HepG2 (cell line): ENCODE measurements around the gene MRPL48. TPM values are rescaled to one million over a fixed set of nuclear protein-coding genes. Genes with fewer than 3 reads are reported as not detected.

Experiments
- ATF7-NPFF ChIP-seq: sonication (generic); formaldehyde crosslinking; IDR thresholded peaks from 2 replicates; pipeline ENCODE4 v1.8.1; 2023; ENCODE audit warnings: mild to moderate bottlenecking, low read depth, missing genetic modification reagents, moderate library complexity
- KMT2A ChIP-seq: sonication (generic); formaldehyde crosslinking; IDR thresholded peaks from 2 replicates; pipeline ENCODE4 v1.4.0; 2020; ENCODE audit warnings: missing genetic modification reagents
- THYN1 ChIP-seq: sonication (generic); formaldehyde crosslinking; IDR thresholded peaks from 2 replicates; pipeline ENCODE4 v1.8.1; 2023; ENCODE audit warnings: low read depth, mild to moderate bottlenecking, moderate library complexity, missing genetic modification reagents, borderline replicate concordance
- ZNF230 ChIP-seq: sonication (generic); formaldehyde crosslinking; IDR thresholded peaks from 2 replicates; pipeline ENCODE4 v1.4.0; 2020; ENCODE audit warnings: mild to moderate bottlenecking, missing genetic modification reagents
- ZNF24 ChIP-seq: fragments of 450-650 bp; IDR thresholded peaks from 2 replicates; pipeline ENCODE4 v1.6.1; 2017; ENCODE audit warnings: antibody characterized with exemption, mild to moderate bottlenecking
- ZNF432 ChIP-seq: sonication (generic); formaldehyde crosslinking; IDR thresholded peaks from 2 replicates; pipeline ENCODE4 v1.5.0; 2020; ENCODE audit warnings: missing genetic modification reagents, mild to moderate bottlenecking, borderline replicate concordance
- ZNF644 ChIP-seq: IDR thresholded peaks from 2 replicates; pipeline ENCODE4 v1.6.1; 2016; ENCODE audit warnings: low read depth
- polyA plus RNA-seq, 8 experiments: library from polyadenylated mRNA; depleted of rRNA in 3 of 8; stranded (reverse) in 7 of 8; unstranded in 1 of 8; fragments of >200 nt; fragmentation: Illumina TruSeq in 4 of 8; extraction: Trizol in 4 of 8; gene quantifications; 2 replicates each; pipeline versions ENCODE4 v1.2.1 to v1.2.3, GENCODE V29; 2011 to 2016; ENCODE audit warnings: low read depth in 4 of 8, missing spikeins in 1 of 8, mixed read lengths in 1 of 8; ENCODE audit not compliant: insufficient read depth in 1 of 8
- total RNA-seq, 5 experiments: library from RNA; depleted of rRNA; stranded (reverse); fragments of >200 nt; fragmentation: Illumina TruSeq; extraction: Trizol; gene quantifications; 2 replicates each; pipeline ENCODE4 v1.2.3, GENCODE V29; 2016; ENCODE audit warnings: low read depth in 1 of 5
- TF ChIP-seq, protein P1 (sequence below): sonication (generic); formaldehyde crosslinking; IDR thresholded peaks from 2 replicates; pipeline ENCODE4 v1.4.0; 2020; ENCODE audit warnings: missing genetic modification reagents
- TF ChIP-seq, protein P2 (sequence below): sonication (generic); formaldehyde crosslinking; IDR thresholded peaks from 2 replicates; pipeline ENCODE4 v1.8.1; 2023; ENCODE audit warnings: missing genetic modification reagents, mild to moderate bottlenecking, borderline replicate concordance
- TF ChIP-seq, protein P3 (sequence below): sonication (generic); formaldehyde crosslinking; IDR thresholded peaks from 2 replicates; pipeline ENCODE4 v1.8.0; 2022; ENCODE audit warnings: missing genetic modification reagents, mild to moderate bottlenecking, inconsistent platforms, borderline replicate concordance
- TF ChIP-seq, protein P4 (sequence below), 2 experiments: IDR thresholded peaks; 2 replicates each; pipeline ENCODE4 v1.6.1; 2011 to 2012; ENCODE audit warnings: low read length in 2 of 2, borderline replicate concordance in 1 of 2, low read depth in 1 of 2, mild to moderate bottlenecking in 1 of 2, moderate library complexity in 1 of 2
- TF ChIP-seq, protein P5 (sequence below), 2 experiments: sonication (generic) in 1 of 2; formaldehyde crosslinking in 1 of 2; IDR thresholded peaks; 2 replicates each; pipeline versions ENCODE4 v1.6.1 to v1.9.0; 2014 to 2022; ENCODE audit warnings: antibody characterized with exemption in 1 of 2, borderline replicate concordance in 1 of 2, inconsistent platforms in 1 of 2, low read depth in 1 of 2, missing genetic modification reagents in 1 of 2

Gene MRPL48
- total and polyA plus RNA-seq, 2 of the 13 experiments (the other 11 are each of a cell fraction or from before 2014, with no cell fraction given) = 61.2 to 67.9 TPM

DNA sequence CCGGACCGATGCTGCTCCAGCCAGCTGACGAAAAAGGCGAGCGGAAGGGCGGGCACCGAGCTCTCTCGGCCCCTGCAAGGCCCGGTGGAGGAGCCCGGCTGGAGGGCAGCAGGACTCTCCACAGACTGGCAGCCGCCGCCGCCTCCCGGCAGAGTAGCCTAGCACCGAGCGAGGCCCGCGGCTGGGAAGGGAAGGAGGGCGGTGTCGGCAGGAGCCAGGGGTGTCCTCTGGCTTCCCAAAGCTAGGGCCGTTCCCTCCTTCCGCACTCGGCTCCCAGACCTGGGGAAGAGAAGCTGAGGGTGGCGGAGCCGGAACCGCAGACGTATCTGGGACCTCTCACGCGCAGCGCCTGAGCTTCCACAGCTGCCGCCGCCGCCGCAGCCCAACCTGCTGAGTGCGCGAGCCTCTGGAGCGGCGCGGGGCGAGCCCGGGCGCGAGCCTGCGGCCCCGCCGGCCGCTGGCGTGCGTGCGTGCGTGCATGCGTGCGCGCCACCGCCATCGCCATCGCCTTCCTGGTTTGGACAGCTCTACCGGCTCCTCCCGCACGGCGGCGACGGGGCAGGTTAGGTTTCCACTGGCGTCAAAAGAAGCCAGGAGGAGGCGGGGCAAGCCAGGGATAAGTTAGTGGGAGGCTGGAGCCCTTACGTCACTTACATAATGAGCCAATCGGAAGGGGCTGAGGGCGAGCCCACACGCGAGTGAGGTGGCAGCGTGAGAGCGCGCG, 26.8 kb upstream of the MRPL48 start, which contains the start of gene RAB6A (continued):
- TF ChIP-seq, protein P1, sequence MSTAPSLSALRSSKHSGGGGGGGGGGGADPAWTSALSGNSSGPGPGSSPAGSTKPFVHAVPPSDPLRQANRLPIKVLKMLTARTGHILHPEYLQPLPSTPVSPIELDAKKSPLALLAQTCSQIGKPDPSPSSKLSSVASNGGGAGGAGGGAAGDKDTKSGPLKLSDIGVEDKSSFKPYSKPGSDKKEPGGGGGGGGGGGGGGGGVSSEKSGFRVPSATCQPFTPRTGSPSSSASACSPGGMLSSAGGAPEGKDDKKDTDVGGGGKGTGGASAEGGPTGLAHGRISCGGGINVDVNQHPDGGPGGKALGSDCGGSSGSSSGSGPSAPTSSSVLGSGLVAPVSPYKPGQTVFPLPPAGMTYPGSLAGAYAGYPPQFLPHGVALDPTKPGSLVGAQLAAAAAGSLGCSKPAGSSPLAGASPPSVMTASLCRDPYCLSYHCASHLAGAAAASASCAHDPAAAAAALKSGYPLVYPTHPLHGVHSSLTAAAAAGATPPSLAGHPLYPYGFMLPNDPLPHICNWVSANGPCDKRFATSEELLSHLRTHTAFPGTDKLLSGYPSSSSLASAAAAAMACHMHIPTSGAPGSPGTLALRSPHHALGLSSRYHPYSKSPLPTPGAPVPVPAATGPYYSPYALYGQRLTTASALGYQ (CRISPR knock-in tag) = no peak
- TF ChIP-seq, protein P2, sequence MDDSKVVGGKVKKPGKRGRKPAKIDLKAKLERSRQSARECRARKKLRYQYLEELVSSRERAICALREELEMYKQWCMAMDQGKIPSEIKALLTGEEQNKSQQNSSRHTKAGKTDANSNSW (CRISPR knock-in tag) = no peak
- TF ChIP-seq ZNF24 (0 out of 2 replicates have a peak, but pooled peaks have one; percentile 37), ATF7-NPFF (peak; percentile 76; the same call in 1 of the 2 replicates), ZNF230 (CRISPR knock-in tag) (0 out of 2 replicates have a peak, but pooled peaks have one; percentile 34), THYN1 (CRISPR knock-in tag) (no peak), KMT2A (CRISPR knock-in tag) (peak; percentile 74), ZNF432 (no peak), ZNF644 (CRISPR knock-in tag) (no peak)
- TF ChIP-seq, protein P3, sequence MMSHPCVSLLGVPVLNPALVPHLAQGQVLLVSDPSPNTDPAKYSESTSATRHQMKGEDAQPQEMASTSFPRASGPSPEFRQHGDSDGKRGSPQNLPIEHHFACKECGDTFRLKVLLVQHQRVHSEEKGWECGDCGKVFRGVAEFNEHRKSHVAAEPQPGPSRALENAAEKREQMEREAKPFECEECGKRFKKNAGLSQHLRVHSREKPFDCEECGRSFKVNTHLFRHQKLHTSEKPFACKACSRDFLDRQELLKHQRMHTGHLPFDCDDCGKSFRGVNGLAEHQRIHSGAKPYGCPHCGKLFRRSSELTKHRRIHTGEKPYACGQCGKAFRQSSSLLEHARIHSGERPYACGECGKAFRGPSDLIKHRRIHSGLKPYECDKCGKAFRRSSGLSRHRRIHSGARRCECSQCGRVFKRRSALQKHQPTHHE = 0 out of 2 replicates have a peak, but pooled peaks have one; percentile 4
- TF ChIP-seq, protein P4, sequence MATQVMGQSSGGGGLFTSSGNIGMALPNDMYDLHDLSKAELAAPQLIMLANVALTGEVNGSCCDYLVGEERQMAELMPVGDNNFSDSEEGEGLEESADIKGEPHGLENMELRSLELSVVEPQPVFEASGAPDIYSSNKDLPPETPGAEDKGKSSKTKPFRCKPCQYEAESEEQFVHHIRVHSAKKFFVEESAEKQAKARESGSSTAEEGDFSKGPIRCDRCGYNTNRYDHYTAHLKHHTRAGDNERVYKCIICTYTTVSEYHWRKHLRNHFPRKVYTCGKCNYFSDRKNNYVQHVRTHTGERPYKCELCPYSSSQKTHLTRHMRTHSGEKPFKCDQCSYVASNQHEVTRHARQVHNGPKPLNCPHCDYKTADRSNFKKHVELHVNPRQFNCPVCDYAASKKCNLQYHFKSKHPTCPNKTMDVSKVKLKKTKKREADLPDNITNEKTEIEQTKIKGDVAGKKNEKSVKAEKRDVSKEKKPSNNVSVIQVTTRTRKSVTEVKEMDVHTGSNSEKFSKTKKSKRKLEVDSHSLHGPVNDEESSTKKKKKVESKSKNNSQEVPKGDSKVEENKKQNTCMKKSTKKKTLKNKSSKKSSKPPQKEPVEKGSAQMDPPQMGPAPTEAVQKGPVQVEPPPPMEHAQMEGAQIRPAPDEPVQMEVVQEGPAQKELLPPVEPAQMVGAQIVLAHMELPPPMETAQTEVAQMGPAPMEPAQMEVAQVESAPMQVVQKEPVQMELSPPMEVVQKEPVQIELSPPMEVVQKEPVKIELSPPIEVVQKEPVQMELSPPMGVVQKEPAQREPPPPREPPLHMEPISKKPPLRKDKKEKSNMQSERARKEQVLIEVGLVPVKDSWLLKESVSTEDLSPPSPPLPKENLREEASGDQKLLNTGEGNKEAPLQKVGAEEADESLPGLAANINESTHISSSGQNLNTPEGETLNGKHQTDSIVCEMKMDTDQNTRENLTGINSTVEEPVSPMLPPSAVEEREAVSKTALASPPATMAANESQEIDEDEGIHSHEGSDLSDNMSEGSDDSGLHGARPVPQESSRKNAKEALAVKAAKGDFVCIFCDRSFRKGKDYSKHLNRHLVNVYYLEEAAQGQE (IDR thresholded peaks at IDR 0.05; ENCODE audit: borderline replicate concordance in 1 of 2, low read depth in 1 of 2, low read length in 2 of 2) = peak in 1 of 2 experiments; percentile 20; a peak in 1 of 4 replicates
- TF ChIP-seq, protein P5, sequence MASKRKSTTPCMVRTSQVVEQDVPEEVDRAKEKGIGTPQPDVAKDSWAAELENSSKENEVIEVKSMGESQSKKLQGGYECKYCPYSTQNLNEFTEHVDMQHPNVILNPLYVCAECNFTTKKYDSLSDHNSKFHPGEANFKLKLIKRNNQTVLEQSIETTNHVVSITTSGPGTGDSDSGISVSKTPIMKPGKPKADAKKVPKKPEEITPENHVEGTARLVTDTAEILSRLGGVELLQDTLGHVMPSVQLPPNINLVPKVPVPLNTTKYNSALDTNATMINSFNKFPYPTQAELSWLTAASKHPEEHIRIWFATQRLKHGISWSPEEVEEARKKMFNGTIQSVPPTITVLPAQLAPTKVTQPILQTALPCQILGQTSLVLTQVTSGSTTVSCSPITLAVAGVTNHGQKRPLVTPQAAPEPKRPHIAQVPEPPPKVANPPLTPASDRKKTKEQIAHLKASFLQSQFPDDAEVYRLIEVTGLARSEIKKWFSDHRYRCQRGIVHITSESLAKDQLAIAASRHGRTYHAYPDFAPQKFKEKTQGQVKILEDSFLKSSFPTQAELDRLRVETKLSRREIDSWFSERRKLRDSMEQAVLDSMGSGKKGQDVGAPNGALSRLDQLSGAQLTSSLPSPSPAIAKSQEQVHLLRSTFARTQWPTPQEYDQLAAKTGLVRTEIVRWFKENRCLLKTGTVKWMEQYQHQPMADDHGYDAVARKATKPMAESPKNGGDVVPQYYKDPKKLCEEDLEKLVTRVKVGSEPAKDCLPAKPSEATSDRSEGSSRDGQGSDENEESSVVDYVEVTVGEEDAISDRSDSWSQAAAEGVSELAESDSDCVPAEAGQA (IDR thresholded peaks at IDR 0.05; ENCODE audit: low read depth) = peak; percentile 83; the same call in 1 of the 2 replicates
- TF ChIP-seq, protein P5 (CRISPR knock-in tag; IDR thresholded peaks at IDR 0.05; ENCODE audit: borderline replicate concordance) = no peak; the same call in 1 of the 2 replicates
